Activated CD8-positive, alpha-beta memory T cell treated with anti-CD3 and anti-CD28 coated beads, Interleukin-2, amount 10 ng/mL, durations not matched to agents 7 days and 5 days (primary cell): ENCODE results near the gene FGB. TPM values are rescaled to one million over a fixed set of nuclear protein-coding genes. Genes with fewer than 3 reads are reported as not detected.

Experiments used
- ATAC-seq: fragments of 150-1000 bp; cut with Tn5 transposase; one replicate; pipeline ENCODE4 v1.10.0; 2021; ENCODE audit warnings: moderate library complexity
- CTCF ChIA-PET: fragments of 350-600 bp; sonication (Branson Sonifier 250); formaldehyde crosslinking; loops from one replicate; lab custom pipeline; 2021; ENCODE audit warnings: antibody characterized with exemption; lab: Charles Lee
- DNase-seq: peaks from one replicate; pipeline ENCODE4 v3.0.0-alpha.2; 2020
- H3K27ac Mint-ChIP-seq: one replicate; pipeline ENCODE4 v1.8.0; 2021; ENCODE audit warnings: mild to moderate bottlenecking, mixed read lengths
- H3K27me3 Mint-ChIP-seq: one replicate; pipeline ENCODE4 v1.8.0; 2021; ENCODE audit warnings: mixed read lengths
- H3K36me3 Mint-ChIP-seq: one replicate; pipeline ENCODE4 v1.8.0; 2021; ENCODE audit warnings: mild to moderate bottlenecking, mixed read lengths
- H3K4me1 Mint-ChIP-seq: one replicate; pipeline ENCODE4 v1.8.0; 2021; ENCODE audit warnings: mixed read lengths
- H3K4me3 Mint-ChIP-seq: one replicate; pipeline ENCODE4 v1.8.0; 2021; ENCODE audit warnings: mild to moderate bottlenecking, moderate library complexity, mixed read lengths
- H3K9me3 Mint-ChIP-seq: one replicate; pipeline ENCODE4 v1.8.0; 2022; ENCODE audit warnings: low read depth, mixed read lengths
- total RNA-seq, 2 experiments: library from RNA; stranded (reverse); gene quantifications; one replicate each; pipeline ENCODE4 v1.2.3, GENCODE V29; 2021

Gene FGB
- not detected for total RNA-seq

- Mint-ChIP-seq H3K27ac (no peak within 1 kb of the TSS), H3K9me3 (no peaks in the 10 kb centered on the region), H3K4me3 (no peak within 1 kb of the TSS), H3K4me1 (peaks cover 8% of the 10 kb centered on the region), H3K27me3 (peaks cover 2% of the 10 kb centered on the region), H3K36me3 (no peaks in the 10 kb centered on the region)
- no peak for DNase-seq
- CTCF ChIA-PET = interaction anchor here (1.0 kb wide), 1 partner anchor 13 kb away, joined by 3 read pairs; the partner anchor contains the start of gene PLRG1
- ATAC-seq = no peak
Observed at GRCh38 chr4:154562697-154563254, at the start of gene FGB. Gene FGB, plus strand, starts transcription at chr4:154563011. Its CDS starts 8 bp downstream, at chr4:154563019.

- Mint-ChIP-seq H3K4me3 (no peak overlapping the region), H3K4me1 (no peaks in the 10 kb centered on the region), H3K36me3 (no peaks in the 10 kb centered on the region), H3K27ac (no peak overlapping the region), H3K9me3 (no peaks in the 10 kb centered on the region), H3K27me3 (peaks cover 47% of the 10 kb centered on the region)
- no peak for ATAC-seq
- DNase-seq = no peak
- CTCF ChIA-PET = interaction anchor here (1.0 kb wide), 1 partner anchor 10 kb away, joined by 3 read pairs; no protein-coding TSS in a partner anchor
Observed at GRCh38 chr4:154516318-154517029, 46.3 kb upstream of the FGB start.

- Mint-ChIP-seq H3K27me3 (peaks cover 49% of the 10 kb centered on the region), H3K4me3 (no peak overlapping the region), H3K4me1 (no peaks in the 10 kb centered on the region), H3K27ac (no peak overlapping the region), H3K9me3 (no peaks in the 10 kb centered on the region), H3K36me3 (no peaks in the 10 kb centered on the region)
- no peak for ATAC-seq
- CTCF ChIA-PET = no interaction called here
- no peak for DNase-seq
Observed at GRCh38 chr4:154517591-154517990, 45.2 kb upstream of the FGB start.

- Mint-ChIP-seq H3K9me3 (no peaks in the 10 kb centered on the region), H3K27ac (no peak overlapping the region), H3K27me3 (peaks cover 47% of the 10 kb centered on the region), H3K36me3 (no peaks in the 10 kb centered on the region), H3K4me1 (no peaks in the 10 kb centered on the region), H3K4me3 (no peak overlapping the region)
- CTCF ChIA-PET = no interaction called here
- no peak for DNase-seq
- no peak for ATAC-seq
Observed at GRCh38 chr4:154519214-154519613, 43.6 kb upstream of the FGB start.

GRCh38 chr4:154521607-154522006, 41.2 kb upstream of the FGB start:
- Mint-ChIP-seq H3K36me3 (no peaks in the 10 kb centered on the region), H3K4me3 (no peak overlapping the region), H3K9me3 (no peaks in the 10 kb centered on the region), H3K4me1 (no peaks in the 10 kb centered on the region), H3K27ac (no peak overlapping the region), H3K27me3 (peaks cover 40% of the 10 kb centered on the region)
- DNase-seq (no peak), ATAC-seq (no peak)
- CTCF ChIA-PET = no interaction called here

- H3K36me3 Mint-ChIP-seq = no peaks in the 10 kb centered on the region
- no peaks in the 10 kb centered on the region for H3K4me1 Mint-ChIP-seq
- peaks cover 28% of the 10 kb centered on the region for H3K27me3 Mint-ChIP-seq
- no peak overlapping the region for H3K4me3 Mint-ChIP-seq
- DNase-seq (no peak), ATAC-seq (no peak)
- CTCF ChIA-PET = no interaction called here
- H3K9me3 Mint-ChIP-seq = no peaks in the 10 kb centered on the region
- no peak overlapping the region for H3K27ac Mint-ChIP-seq
Observed at GRCh38 chr4:154526151-154526550, 36.7 kb upstream of the FGB start.

- Mint-ChIP-seq H3K27me3 (peaks cover 20% of the 10 kb centered on the region), H3K4me3 (no peak overlapping the region), H3K9me3 (no peaks in the 10 kb centered on the region), H3K4me1 (no peaks in the 10 kb centered on the region), H3K27ac (no peak overlapping the region), H3K36me3 (no peaks in the 10 kb centered on the region)
- DNase-seq (no peak), ATAC-seq (no peak)
- CTCF ChIA-PET = no interaction called here
Observed at GRCh38 chr4:154527308-154527707, 35.5 kb upstream of the FGB start.

- Mint-ChIP-seq H3K27me3 (peaks cover 19% of the 10 kb centered on the region), H3K36me3 (no peaks in the 10 kb centered on the region), H3K9me3 (no peaks in the 10 kb centered on the region), H3K4me1 (no peaks in the 10 kb centered on the region), H3K27ac (no peak overlapping the region), H3K4me3 (no peak overlapping the region)
- DNase-seq = no peak
- no peak for ATAC-seq
- CTCF ChIA-PET = no interaction called here
Observed at GRCh38 chr4:154528869-154529268, 33.9 kb upstream of the FGB start.

- Mint-ChIP-seq H3K9me3 (no peaks in the 10 kb centered on the region), H3K4me3 (no peak overlapping the region), H3K4me1 (no peaks in the 10 kb centered on the region), H3K27me3 (peaks cover 19% of the 10 kb centered on the region), H3K27ac (no peak overlapping the region), H3K36me3 (peaks cover 2% of the 10 kb centered on the region)
- DNase-seq (no peak), ATAC-seq (no peak)
- CTCF ChIA-PET = no interaction called here
Observed at GRCh38 chr4:154529728-154530519, 32.9 kb upstream of the FGB start.

GRCh38 chr4:154534296-154534695, 28.5 kb upstream of the FGB start:
- DNase-seq (no peak), ATAC-seq (no peak)
- Mint-ChIP-seq H3K4me3 (no peak overlapping the region), H3K36me3 (peaks cover 19% of the 10 kb centered on the region), H3K9me3 (no peaks in the 10 kb centered on the region), H3K27me3 (no peaks in the 10 kb centered on the region), H3K4me1 (no peaks in the 10 kb centered on the region), H3K27ac (no peak overlapping the region)
- CTCF ChIA-PET = interaction anchor here (1.0 kb wide), 1 partner anchor 18 kb away, joined by 4 read pairs; no protein-coding TSS in a partner anchor

- H3K9me3 Mint-ChIP-seq = no peaks in the 10 kb centered on the region
- DNase-seq (no peak), ATAC-seq (no peak)
- H3K36me3 Mint-ChIP-seq = peaks cover 49% of the 10 kb centered on the region
- CTCF ChIA-PET = no interaction called here
- no peaks in the 10 kb centered on the region for H3K27me3 Mint-ChIP-seq
- H3K27ac Mint-ChIP-seq = no peak overlapping the region
- no peaks in the 10 kb centered on the region for H3K4me1 Mint-ChIP-seq
- no peak overlapping the region for H3K4me3 Mint-ChIP-seq
Observed at GRCh38 chr4:154542271-154542879, 20.4 kb upstream of the FGB start.

GRCh38 chr4:154545689-154546088, 17.1 kb upstream of the FGB start:
- Mint-ChIP-seq H3K27ac (no peak overlapping the region), H3K9me3 (no peaks in the 10 kb centered on the region), H3K4me3 (no peak overlapping the region), H3K4me1 (peaks cover 14% of the 10 kb centered on the region), H3K27me3 (no peaks in the 10 kb centered on the region), H3K36me3 (peaks cover 36% of the 10 kb centered on the region)
- ATAC-seq = no peak
- CTCF ChIA-PET = no interaction called here
- DNase-seq = no peak
